ENCODE results near the gene SDHD. TPM values are rescaled to one million over a fixed set of nuclear protein-coding genes. Genes with fewer than 3 reads are reported as not detected.

SDHD gene
- polyA plus RNA-seq, 4 donors = 145 to 421 (median 229) TPM

DNA sequence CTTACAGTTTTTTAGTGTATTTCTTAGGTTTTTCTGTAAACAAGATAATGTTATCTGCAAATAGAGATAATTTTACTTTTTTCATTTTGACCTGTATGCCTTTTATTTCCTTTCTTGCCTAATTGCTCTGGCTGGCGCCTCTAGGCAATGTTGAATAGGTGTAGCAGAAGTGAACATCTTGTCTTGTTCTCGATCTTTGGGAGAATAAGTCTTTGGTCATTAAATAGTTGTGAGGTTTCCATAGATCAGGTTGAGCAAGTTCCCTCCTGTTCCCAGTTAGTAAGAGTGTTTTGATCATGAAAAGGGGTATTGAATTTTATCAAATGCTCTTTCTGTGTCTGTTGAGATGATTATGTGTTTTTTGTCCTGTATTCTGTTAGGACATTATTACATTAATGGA lies 36.9 kb upstream of the SDHD start:
- no peaks in the 10 kb centered on the region for H3K4me1 ChIP-seq (ENCODE audit: control insufficient read depth in 3 of 3, insufficient read depth in 2 of 3, low read depth in 1 of 3, low read length in 2 of 3)
- H3K27me3 ChIP-seq (ENCODE audit: control insufficient read depth in 3 of 3, insufficient read depth in 3 of 3, low read length in 3 of 3) = no peaks in the 10 kb centered on the region
- FAIRE-seq (no peak), DNase-seq (no peak)
- H3K27ac ChIP-seq (ENCODE audit: low read depth in 1 of 3, low read length in 2 of 3) = no peak overlapping the region
- peaks cover 12 to 30% (median 13%) of the 10 kb centered on the region in 3 donors for H3K36me3 ChIP-seq (ENCODE audit: control insufficient read depth in 3 of 3, insufficient read depth in 2 of 3, low read depth in 1 of 3, low read length in 3 of 3)
- no peaks in the 10 kb centered on the region for H3K9me3 ChIP-seq (ENCODE audit: control insufficient read depth in 2 of 2, insufficient read depth in 1 of 2, low read depth in 1 of 2, low read length in 1 of 2)
- WGBS, 3 donors = 48 to 50% (median 49%) methylated on average over 2 of the region's 2 CpGs
- no peak overlapping the region for H3K4me3 ChIP-seq (ENCODE audit: low read depth in 1 of 3, low read length in 3 of 3)

DNA sequence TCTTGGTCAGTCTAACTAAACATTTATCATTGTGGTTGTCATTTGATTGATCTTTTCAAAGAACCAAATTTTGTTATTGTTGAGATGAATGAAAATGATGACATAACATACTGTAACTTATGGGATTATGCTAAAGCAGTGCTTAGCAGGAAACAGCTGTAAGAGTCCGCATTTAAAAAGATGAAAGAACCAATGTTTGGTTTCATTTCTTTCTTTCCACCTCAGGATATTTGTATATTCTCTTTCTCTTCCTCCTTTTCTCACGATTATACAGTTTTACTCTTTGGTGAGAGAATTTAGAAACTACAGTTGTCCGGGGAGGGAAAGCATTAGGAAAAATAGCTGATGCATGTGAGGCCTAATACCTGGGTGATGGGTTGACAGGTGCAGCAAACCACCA lies 36.0 kb upstream of the SDHD start:
- Histone ChIP-seq H3K36me3 (ENCODE audit: control insufficient read depth in 3 of 3, insufficient read depth in 2 of 3, low read depth in 1 of 3, low read length in 3 of 3) (peaks cover 8 to 22% (median 10%) of the 10 kb centered on the region in 3 donors), H3K27ac (ENCODE audit: low read depth in 1 of 3, low read length in 2 of 3) (no peak overlapping the region), H3K9me3 (ENCODE audit: control insufficient read depth in 2 of 2, insufficient read depth in 1 of 2, low read depth in 1 of 2, low read length in 1 of 2) (no peaks in the 10 kb centered on the region), H3K4me1 (ENCODE audit: control insufficient read depth in 3 of 3, insufficient read depth in 2 of 3, low read depth in 1 of 3, low read length in 2 of 3) (no peaks in the 10 kb centered on the region), H3K27me3 (ENCODE audit: control insufficient read depth in 3 of 3, insufficient read depth in 3 of 3, low read length in 3 of 3) (no peaks in the 10 kb centered on the region), H3K4me3 (ENCODE audit: low read depth in 1 of 3, low read length in 3 of 3) (no peak overlapping the region)
- DNase-seq (no peak), FAIRE-seq (no peak)
- 77 to 85% (median 80%) methylated on average over 3 of the region's 3 CpGs for WGBS, 3 donors

DNA sequence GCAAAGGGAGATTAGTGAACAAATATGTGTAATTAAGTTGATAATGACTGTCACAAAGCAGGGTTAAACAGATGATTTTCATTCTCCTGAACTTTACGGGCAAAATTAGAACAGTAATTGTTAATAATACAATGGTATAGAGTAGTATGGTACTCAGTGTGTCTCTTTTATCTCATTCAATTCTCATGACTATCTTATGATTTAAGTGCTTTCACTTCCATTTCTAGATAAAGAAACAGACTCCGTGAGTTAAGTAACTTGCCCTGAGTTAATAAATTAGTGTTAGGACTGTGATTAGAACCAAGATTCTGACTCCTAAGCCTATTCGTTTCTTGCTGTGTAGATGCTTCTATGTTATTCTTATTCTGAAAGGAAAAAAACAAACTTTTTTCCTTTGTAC lies 34.9 kb upstream of the SDHD start:
- DNase-seq = no peak
- Histone ChIP-seq H3K4me3 (ENCODE audit: low read depth in 1 of 3, low read length in 3 of 3) (no peak overlapping the region), H3K4me1 (ENCODE audit: control insufficient read depth in 3 of 3, insufficient read depth in 2 of 3, low read depth in 1 of 3, low read length in 2 of 3) (no peaks in the 10 kb centered on the region), H3K27ac (ENCODE audit: low read depth in 1 of 3, low read length in 2 of 3) (no peak overlapping the region), H3K27me3 (ENCODE audit: control insufficient read depth in 3 of 3, insufficient read depth in 3 of 3, low read length in 3 of 3) (no peaks in the 10 kb centered on the region), H3K9me3 (ENCODE audit: control insufficient read depth in 2 of 2, insufficient read depth in 1 of 2, low read depth in 1 of 2, low read length in 1 of 2) (no peaks in the 10 kb centered on the region), H3K36me3 (ENCODE audit: control insufficient read depth in 3 of 3, insufficient read depth in 2 of 3, low read depth in 1 of 3, low read length in 3 of 3) (peaks cover 8 to 22% (median 10%) of the 10 kb centered on the region in 3 donors)
- FAIRE-seq = no peak
- 79 to 95% (median 82%) methylated on average over 3 of the region's 3 CpGs for WGBS, 3 donors

DNA sequence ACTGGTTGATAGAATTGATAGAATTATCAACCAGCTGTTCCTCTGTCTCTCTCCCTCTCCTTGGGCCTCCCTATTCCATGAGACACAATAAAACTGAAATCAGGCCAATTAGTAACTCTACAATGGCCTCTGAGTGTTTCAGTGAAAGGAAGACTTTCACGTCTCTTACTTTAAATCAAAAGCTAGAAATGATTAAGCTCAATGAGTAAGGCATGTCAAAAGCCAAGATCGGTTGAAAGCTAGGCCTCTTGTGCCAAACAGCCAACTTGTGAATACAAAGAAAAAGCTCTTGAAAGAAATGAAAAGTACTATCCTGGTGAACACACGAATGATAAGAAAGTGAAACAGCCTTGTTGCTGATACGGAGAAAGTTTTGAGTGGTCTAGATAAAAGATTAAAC lies 29.5 kb upstream of the SDHD start:
- Histone ChIP-seq H3K27me3 (ENCODE audit: control insufficient read depth in 3 of 3, insufficient read depth in 3 of 3, low read length in 3 of 3) (no peaks in the 10 kb centered on the region), H3K36me3 (ENCODE audit: control insufficient read depth in 3 of 3, insufficient read depth in 2 of 3, low read depth in 1 of 3, low read length in 3 of 3) (peaks cover 6 to 22% (median 11%) of the 10 kb centered on the region in 3 donors), H3K4me3 (ENCODE audit: low read depth in 1 of 3, low read length in 3 of 3) (no peak overlapping the region), H3K9me3 (ENCODE audit: control insufficient read depth in 2 of 2, insufficient read depth in 1 of 2, low read depth in 1 of 2, low read length in 1 of 2) (no peaks in the 10 kb centered on the region), H3K27ac (ENCODE audit: low read depth in 1 of 3, low read length in 2 of 3) (no peak overlapping the region), H3K4me1 (ENCODE audit: control insufficient read depth in 3 of 3, insufficient read depth in 2 of 3, low read depth in 1 of 3, low read length in 2 of 3) (no peaks in the 10 kb centered on the region)
- no peak for FAIRE-seq
- DNase-seq = no peak
- 66 to 80% (median 72%) methylated on average over 4 of the region's 4 CpGs for WGBS, 3 donors

DNA sequence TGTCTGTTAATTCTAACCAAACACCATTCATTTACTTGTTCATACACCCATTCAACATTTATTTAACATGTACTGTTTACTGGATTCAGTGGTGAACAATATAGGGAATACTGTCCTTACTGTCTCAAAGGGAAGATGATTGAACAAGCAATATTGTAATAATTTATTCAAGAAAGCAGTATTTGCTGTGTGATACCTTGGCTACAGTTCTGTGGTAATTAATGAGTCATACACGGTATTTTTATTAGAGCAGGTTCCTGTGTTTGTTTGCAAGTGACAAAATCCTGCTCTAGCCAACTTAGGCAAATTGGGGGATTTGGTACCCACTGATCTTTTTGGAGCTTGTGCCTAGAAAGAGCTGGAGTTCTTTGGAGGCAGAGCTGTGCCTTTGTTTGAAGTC lies 28.6 kb upstream of the SDHD start:
- 6 to 43% (median 24%) methylated on average over 1 of the region's 1 CpG for WGBS, 3 donors
- H3K27me3 ChIP-seq (ENCODE audit: control insufficient read depth in 3 of 3, insufficient read depth in 3 of 3, low read length in 3 of 3) = no peaks in the 10 kb centered on the region
- no peaks in the 10 kb centered on the region for H3K4me1 ChIP-seq (ENCODE audit: control insufficient read depth in 3 of 3, insufficient read depth in 2 of 3, low read depth in 1 of 3, low read length in 2 of 3)
- H3K27ac ChIP-seq (ENCODE audit: low read depth in 1 of 3, low read length in 2 of 3) = no peak overlapping the region
- H3K9me3 ChIP-seq (ENCODE audit: control insufficient read depth in 2 of 2, insufficient read depth in 1 of 2, low read depth in 1 of 2, low read length in 1 of 2) = no peaks in the 10 kb centered on the region
- H3K36me3 ChIP-seq (ENCODE audit: control insufficient read depth in 3 of 3, insufficient read depth in 2 of 3, low read depth in 1 of 3, low read length in 3 of 3) = peaks cover 0 to 18% (median 10%) of the 10 kb centered on the region in 3 donors
- no peak for FAIRE-seq
- H3K4me3 ChIP-seq (ENCODE audit: low read depth in 1 of 3, low read length in 3 of 3) = no peak overlapping the region
- DNase-seq = no peak

DNA sequence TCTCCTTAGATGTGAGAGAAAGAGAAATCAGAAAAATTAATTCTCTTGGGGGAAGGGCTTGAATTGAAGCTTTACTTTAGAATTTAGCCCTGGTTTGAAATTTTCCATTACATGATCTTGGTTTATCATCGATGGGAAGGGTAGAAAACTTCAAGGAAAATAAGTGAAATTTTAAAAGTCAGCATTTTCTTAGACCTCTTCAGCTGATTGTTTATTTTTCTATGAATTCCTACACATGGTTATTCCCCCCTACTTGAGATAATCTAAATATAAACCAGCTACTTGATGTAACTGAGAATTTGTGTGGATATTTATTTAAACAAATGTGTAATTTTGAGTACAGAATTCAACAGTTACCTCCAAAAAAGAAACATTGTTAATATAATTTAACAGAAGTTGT lies 23.8 kb upstream of the SDHD start:
- 62 to 86% (median 81%) methylated on average over 1 of the region's 1 CpG for WGBS, 3 donors
- FAIRE-seq (no peak), DNase-seq (no peak)
- no peak overlapping the region for H3K27ac ChIP-seq (ENCODE audit: low read depth in 1 of 3, low read length in 2 of 3)
- H3K4me1 ChIP-seq (ENCODE audit: control insufficient read depth in 3 of 3, insufficient read depth in 2 of 3, low read depth in 1 of 3, low read length in 2 of 3) = no peaks in the 10 kb centered on the region
- H3K36me3 ChIP-seq (ENCODE audit: control insufficient read depth in 3 of 3, insufficient read depth in 2 of 3, low read depth in 1 of 3, low read length in 3 of 3) = peaks cover 0 to 11% (median 8%) of the 10 kb centered on the region in 3 donors
- H3K27me3 ChIP-seq (ENCODE audit: control insufficient read depth in 3 of 3, insufficient read depth in 3 of 3, low read length in 3 of 3) = no peaks in the 10 kb centered on the region
- H3K4me3 ChIP-seq (ENCODE audit: low read depth in 1 of 3, low read length in 3 of 3) = no peak overlapping the region
- H3K9me3 ChIP-seq (ENCODE audit: control insufficient read depth in 2 of 2, insufficient read depth in 1 of 2, low read depth in 1 of 2, low read length in 1 of 2) = no peaks in the 10 kb centered on the region

DNA sequence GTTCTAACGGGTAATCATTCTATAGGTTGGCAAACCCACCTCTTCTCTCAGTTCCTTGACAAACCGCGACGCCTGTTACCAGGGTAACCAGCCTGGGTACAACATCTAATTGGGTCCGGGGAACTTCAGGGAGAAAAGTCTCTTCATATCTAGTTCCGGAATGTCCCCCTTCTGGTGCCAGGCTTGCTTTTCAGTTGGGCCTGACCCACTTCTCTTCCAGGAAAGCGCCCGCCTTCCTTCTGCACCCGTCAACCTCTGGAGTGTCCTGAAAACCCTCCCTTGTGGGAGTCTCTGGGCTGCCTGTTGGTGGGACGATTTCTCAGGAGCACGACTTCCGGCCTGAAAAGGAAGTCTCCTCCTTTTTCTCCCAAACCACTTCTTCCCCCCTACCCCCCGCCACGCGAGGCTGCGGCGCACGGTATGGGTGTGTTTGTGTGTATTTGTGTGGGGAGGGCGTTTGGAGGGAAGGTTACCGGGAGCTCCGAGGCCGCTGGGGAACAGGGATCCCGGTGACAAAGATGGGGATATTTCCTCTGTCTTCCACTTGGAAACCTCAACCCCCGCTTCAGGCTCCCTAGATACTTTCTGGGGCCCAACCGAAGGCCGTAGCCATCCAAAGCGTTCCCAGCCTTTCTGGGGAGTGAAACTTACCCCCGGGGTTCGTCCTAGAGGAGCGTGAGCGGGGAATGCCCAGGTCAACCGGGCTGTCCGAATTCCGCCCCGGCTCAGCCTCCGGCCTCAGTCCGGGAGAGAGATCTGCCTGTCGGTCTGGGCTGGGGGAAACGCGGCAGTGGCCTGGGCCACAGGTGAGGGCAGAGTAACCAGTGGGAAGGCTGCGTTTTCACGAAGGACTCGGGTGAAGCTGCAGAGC lies 12.5 kb upstream of the SDHD start, which contains the start of the genes NKAPD1 and PIH1D2:
NKAPD1 (plus strand) TSS at position 359 of the 871 bp plus-strand sequence. CDS start 1,276 bp downstream, outside the sequence.
PIH1D2 (minus strand) TSS at position 77 of the 871 bp plus-strand sequence. CDS start 843 bp downstream, outside the sequence.
- Histone ChIP-seq H3K4me3 (ENCODE audit: low read depth in 1 of 3, low read length in 3 of 3) (peak within 1 kb of the TSS; percentile 88 to 94 (median 94)), H3K27me3 (ENCODE audit: control insufficient read depth in 3 of 3, insufficient read depth in 3 of 3, low read length in 3 of 3) (no peaks in the 10 kb centered on the region), H3K27ac (ENCODE audit: low read depth in 1 of 3, low read length in 2 of 3) (peak within 1 kb of the TSS; percentile 74 to 98 (median 90)), H3K9me3 (ENCODE audit: control insufficient read depth in 2 of 2, insufficient read depth in 1 of 2, low read depth in 1 of 2, low read length in 1 of 2) (no peaks in the 10 kb centered on the region), H3K4me1 (ENCODE audit: control insufficient read depth in 3 of 3, insufficient read depth in 2 of 3, low read depth in 1 of 3, low read length in 2 of 3) (peaks cover 0 to 3% (median 0%) of the 10 kb centered on the region in 3 donors), H3K36me3 (ENCODE audit: control insufficient read depth in 3 of 3, insufficient read depth in 2 of 3, low read depth in 1 of 3, low read length in 3 of 3) (peaks cover 4 to 9% (median 7%) of the 10 kb centered on the region in 3 donors)
- DNase-seq (peak; percentile 80 to 92), FAIRE-seq (no peak)
- 0 to 1% (median 0%) methylated on average over 36 to 43 of the region's 43 CpGs for WGBS, 3 donors

DNA sequence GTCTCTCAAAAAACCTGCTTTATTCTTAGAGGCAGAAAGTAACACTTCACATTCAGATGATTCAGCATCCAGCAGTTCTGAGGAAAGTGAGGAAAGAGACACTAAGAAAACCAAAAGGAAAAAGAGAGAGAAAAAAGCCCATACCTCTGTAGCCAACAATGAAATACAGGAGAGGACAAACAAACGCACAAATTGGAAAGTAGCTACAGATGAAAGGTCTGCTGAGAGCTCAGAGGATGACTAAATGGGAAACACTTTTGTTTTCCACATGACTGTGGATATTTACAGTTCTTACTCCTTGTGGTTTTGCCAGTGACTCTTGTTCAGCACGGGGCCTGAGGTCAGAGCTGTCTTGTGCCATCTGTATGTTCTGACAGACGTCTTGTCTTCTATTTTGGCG lies 3.9 kb upstream of the SDHD start:
- peaks cover 0 to 8% (median 6%) of the 10 kb centered on the region in 3 donors for H3K4me1 ChIP-seq (ENCODE audit: control insufficient read depth in 3 of 3, insufficient read depth in 2 of 3, low read depth in 1 of 3, low read length in 2 of 3)
- peaks cover 14 to 18% (median 17%) of the 10 kb centered on the region in 3 donors for H3K36me3 ChIP-seq (ENCODE audit: control insufficient read depth in 3 of 3, insufficient read depth in 2 of 3, low read depth in 1 of 3, low read length in 3 of 3)
- no peak for DNase-seq
- no peak overlapping the region for H3K27ac ChIP-seq (ENCODE audit: low read depth in 1 of 3, low read length in 2 of 3)
- no peak for FAIRE-seq
- H3K27me3 ChIP-seq (ENCODE audit: control insufficient read depth in 3 of 3, insufficient read depth in 3 of 3, low read length in 3 of 3) = no peaks in the 10 kb centered on the region
- no peak overlapping the region for H3K4me3 ChIP-seq (ENCODE audit: low read depth in 1 of 3, low read length in 3 of 3)
- WGBS, 3 donors = 70 to 77% (median 72%) methylated on average over 4 of the region's 4 CpGs
- H3K9me3 ChIP-seq (ENCODE audit: control insufficient read depth in 2 of 2, insufficient read depth in 1 of 2, low read depth in 1 of 2, low read length in 1 of 2) = no peaks in the 10 kb centered on the region
